OCI-LY3 (cell line): ENCODE results near the gene ZNF526.
A peak's percentile ranks its signal among the peaks of the same experiment; 100 is the strongest.

Experiments
- H2AFZ ChIP-seq: fragments of 200-600, 300-600 bp; shearing (Covaris generic); 2 replicates; pipeline ENCODE4 v1.6.0; 2014; ENCODE audit warnings: antibody characterized with exemption, low read depth, low read length
- H3K27ac ChIP-seq: fragments of 200-600, 300-600 bp; sonication (generic); 2 replicates; pipeline ENCODE4 v1.5.1; 2014; ENCODE audit warnings: mild to moderate bottlenecking, low read length, moderate library complexity, mixed read lengths
- H3K27me3 ChIP-seq: fragments of 200-600, 300-600 bp; sonication (generic); 2 replicates; pipeline ENCODE4 v1.6.1; 2014; ENCODE audit warnings: low read depth, low read length, mixed read lengths
- H3K36me3 ChIP-seq: fragments of 200-600, 300-600 bp; sonication (generic); replicated peaks from 2 replicates; pipeline ENCODE3; 2014; ENCODE audit warnings: low read depth, low read length, mixed read lengths
- H3K4me1 ChIP-seq: fragments of 300-600, 200-600 bp; sonication (generic); 2 replicates; pipeline ENCODE4 v1.6.1; 2014; ENCODE audit warnings: low read length, mixed read lengths
- H3K4me2 ChIP-seq: fragments of 200-600, 300-600 bp; sonication (generic); 2 replicates; pipeline ENCODE4 v1.6.1; 2014; ENCODE audit warnings: low read length, mixed read lengths
- H3K4me3 ChIP-seq: fragments of 300-600, 200-600 bp; sonication (generic); 2 replicates; pipeline ENCODE4 v1.5.1; 2014; ENCODE audit warnings: antibody characterized with exemption, mild to moderate bottlenecking, low read length, moderate library complexity
- H3K79me2 ChIP-seq: fragments of 300-600, 200-600 bp; shearing (Covaris generic); 2 replicates; pipeline ENCODE4 v1.6.1; 2014; ENCODE audit warnings: mild to moderate bottlenecking, low read length, mixed read lengths
- H3K9ac ChIP-seq: fragments of 300-600, 200-600 bp; shearing (Covaris generic); 2 replicates; pipeline ENCODE4 v1.6.0; 2014; ENCODE audit warnings: mild to moderate bottlenecking, low read length, moderate library complexity
- H3K9me3 ChIP-seq: fragments of 200-600, 300-600 bp; shearing (Covaris generic); 2 replicates; pipeline ENCODE4 v1.6.1; 2014; ENCODE audit warnings: low read length, mixed read lengths; ENCODE audit not compliant: insufficient read depth
- H4K20me1 ChIP-seq: fragments of 200-600, 300-600 bp; sonication (generic); 2 replicates; pipeline ENCODE4 v1.6.1; 2016; ENCODE audit warnings: low read length, mixed read lengths; ENCODE audit not compliant: insufficient read depth
- EZH2phosphoT487 ChIP-seq: fragments of 200-600 bp; shearing (Covaris generic); IDR thresholded peaks from 2 replicates; pipeline ENCODE4 v1.6.1; 2018; ENCODE audit warnings: antibody characterized with exemption, mixed run types, low read depth
- TF ChIP-seq, protein P1 (sequence below): fragments of 200-600, 300-600 bp; sonication (generic); IDR thresholded peaks from 2 replicates; pipeline ENCODE4 v1.5.1; 2014; ENCODE audit warnings: antibody characterized with exemption, low read length, low read depth

Gene ZNF526

DNA sequence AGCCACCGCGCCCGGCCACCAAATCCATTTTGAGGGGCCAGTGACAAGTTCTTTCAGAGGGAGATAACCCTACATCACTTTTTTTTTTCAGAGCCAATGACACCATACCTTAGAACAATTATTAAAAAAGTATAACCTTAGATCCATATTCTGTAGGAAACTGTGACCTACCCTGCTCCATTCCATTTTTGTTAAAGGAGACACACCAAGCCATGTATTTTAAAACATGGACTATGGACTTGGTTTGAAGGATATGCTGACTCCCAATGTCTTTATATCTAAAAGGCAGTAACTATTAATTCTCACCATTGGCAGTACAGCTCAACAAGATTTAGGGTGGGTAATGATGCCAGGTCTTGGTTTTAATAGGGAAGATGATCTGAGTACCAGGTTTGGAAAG lies 21.2 kb downstream of the ZNF526 start:
- Histone ChIP-seq H3K79me2 (peaks cover 43% of the 10 kb centered on the region), H3K36me3 (peaks cover 18% of the 10 kb centered on the region), H3K27ac (no peak overlapping the region; the same call in 1 of the 2 replicates), H3K4me2 (peak overlapping the region; percentile 85), H4K20me1 (no peaks in the 10 kb centered on the region), H3K9ac (peak overlapping the region; percentile 86), H3K4me3 (peak overlapping the region; percentile 82), H3K4me1 (peaks cover 19% of the 10 kb centered on the region), H2AFZ (no peak overlapping the region), H3K27me3 (no peaks in the 10 kb centered on the region), H3K9me3 (no peaks in the 10 kb centered on the region)
- TF ChIP-seq, protein P1, sequence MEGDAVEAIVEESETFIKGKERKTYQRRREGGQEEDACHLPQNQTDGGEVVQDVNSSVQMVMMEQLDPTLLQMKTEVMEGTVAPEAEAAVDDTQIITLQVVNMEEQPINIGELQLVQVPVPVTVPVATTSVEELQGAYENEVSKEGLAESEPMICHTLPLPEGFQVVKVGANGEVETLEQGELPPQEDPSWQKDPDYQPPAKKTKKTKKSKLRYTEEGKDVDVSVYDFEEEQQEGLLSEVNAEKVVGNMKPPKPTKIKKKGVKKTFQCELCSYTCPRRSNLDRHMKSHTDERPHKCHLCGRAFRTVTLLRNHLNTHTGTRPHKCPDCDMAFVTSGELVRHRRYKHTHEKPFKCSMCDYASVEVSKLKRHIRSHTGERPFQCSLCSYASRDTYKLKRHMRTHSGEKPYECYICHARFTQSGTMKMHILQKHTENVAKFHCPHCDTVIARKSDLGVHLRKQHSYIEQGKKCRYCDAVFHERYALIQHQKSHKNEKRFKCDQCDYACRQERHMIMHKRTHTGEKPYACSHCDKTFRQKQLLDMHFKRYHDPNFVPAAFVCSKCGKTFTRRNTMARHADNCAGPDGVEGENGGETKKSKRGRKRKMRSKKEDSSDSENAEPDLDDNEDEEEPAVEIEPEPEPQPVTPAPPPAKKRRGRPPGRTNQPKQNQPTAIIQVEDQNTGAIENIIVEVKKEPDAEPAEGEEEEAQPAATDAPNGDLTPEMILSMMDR: no peak
- no peak for TF ChIP-seq EZH2phosphoT487

DNA sequence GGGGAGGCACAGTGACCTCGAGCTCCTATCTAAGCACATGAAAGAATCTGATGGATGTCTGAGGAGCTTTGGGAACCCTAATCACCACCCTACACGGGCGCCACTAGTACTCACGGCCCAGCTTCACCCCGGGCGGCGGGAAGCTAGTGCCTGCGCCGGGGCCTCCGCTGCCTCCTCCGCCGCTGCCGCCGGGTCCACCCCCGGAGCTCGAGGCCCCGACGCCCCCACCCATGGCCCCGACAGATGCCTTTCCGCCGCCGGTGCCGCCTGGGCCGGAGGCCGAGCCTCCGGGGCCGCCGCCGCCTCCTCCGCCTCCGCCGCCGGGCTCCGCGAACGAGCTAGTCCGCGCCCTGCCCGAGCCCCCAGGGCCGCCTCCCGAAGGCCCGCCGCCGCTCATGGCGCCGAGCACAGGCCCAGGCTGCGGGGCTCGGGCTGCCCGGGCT lies 22.0 kb downstream of the ZNF526 start:
- H3K9me3 ChIP-seq: no peaks in the 10 kb centered on the region
- peaks cover 18% of the 10 kb centered on the region for H3K36me3 ChIP-seq
- H3K4me1 ChIP-seq: peaks cover 27% of the 10 kb centered on the region
- H2AFZ ChIP-seq: no peak overlapping the region
- H3K27ac ChIP-seq: peak overlapping the region; percentile 33
- H3K27me3 ChIP-seq: no peaks in the 10 kb centered on the region
- H4K20me1 ChIP-seq: no peaks in the 10 kb centered on the region
- peak overlapping the region; percentile 82 for H3K4me3 ChIP-seq
- TF ChIP-seq EZH2phosphoT487: no peak
- TF ChIP-seq, protein P1: no peak
- H3K79me2 ChIP-seq: peaks cover 43% of the 10 kb centered on the region
- peak overlapping the region; percentile 86 for H3K9ac ChIP-seq
- peak overlapping the region; percentile 85 for H3K4me2 ChIP-seq

DNA sequence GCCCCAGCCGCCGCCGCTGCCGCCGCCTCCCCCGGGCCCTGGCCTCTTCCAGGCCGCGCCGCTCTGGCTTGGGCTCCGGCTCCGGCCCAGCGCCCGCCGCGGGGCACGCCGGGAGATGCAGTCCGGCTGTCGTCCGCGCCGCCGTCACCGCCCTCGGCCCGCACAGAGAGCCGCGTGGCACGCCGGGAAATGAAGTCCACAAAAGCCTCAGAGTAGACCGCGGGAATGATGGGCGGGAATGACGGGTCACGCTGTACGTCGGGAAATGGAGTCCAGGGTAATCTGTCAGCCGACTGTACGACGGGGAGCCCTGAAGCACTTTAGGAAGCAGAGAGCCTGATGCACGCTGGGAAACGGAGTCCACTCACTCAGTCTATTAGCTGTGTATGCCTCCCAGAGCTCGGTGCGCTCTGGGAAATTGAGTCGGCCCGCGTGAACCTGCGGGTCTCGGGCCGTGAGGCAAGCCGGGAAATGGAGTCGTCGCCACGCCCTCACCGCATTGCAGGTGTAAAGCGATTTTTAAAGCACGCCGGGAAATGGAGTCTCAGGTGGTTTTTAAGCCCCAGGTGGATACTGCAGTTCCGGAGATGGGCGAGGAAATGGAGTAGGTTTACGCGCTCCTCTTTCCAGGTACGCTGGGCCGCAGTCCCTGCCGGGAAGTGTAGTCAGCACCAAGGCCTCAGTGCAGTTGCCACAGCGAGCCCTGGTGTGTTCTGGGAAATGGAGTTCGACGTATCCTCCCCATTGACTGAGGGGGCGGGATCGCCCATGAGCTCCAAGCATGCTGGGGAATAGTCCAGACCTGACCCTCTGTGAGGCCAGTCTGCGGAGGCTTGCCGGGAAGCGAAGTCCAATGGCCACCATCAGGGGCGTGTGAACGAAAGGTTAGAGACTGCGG lies 22.6 kb downstream of the ZNF526 start, which contains the start of gene GSK3A:
Gene GSK3A (minus strand): TSS at position 91 of the 898 bp plus-strand sequence. CDS start 137 bp downstream, outside the sequence.
- Histone ChIP-seq H3K9me3 (no peaks in the 10 kb centered on the region), H3K27ac (peak within 1 kb of the TSS; percentile 71), H3K9ac (peak within 1 kb of the TSS; percentile 86), H4K20me1 (no peaks in the 10 kb centered on the region), H3K79me2 (peaks cover 43% of the 10 kb centered on the region), H3K4me2 (peak within 1 kb of the TSS; percentile 85), H2AFZ (peak within 1 kb of the TSS; percentile 53; the same call in 1 of the 2 replicates), H3K27me3 (no peaks in the 10 kb centered on the region), H3K36me3 (peaks cover 22% of the 10 kb centered on the region), H3K4me1 (peaks cover 29% of the 10 kb centered on the region), H3K4me3 (peak within 1 kb of the TSS; percentile 82)
- no peak for TF ChIP-seq EZH2phosphoT487
- TF ChIP-seq, protein P1: no peak
